B cell (primary cell): ENCODE data around the gene ACTL8.

Experiments used
- EZH2 ChIP-seq: IDR thresholded peaks from 2 replicates; pipeline ENCODE4 v1.6.1; 2012; ENCODE audit warnings: borderline replicate concordance, low read depth, mild to moderate bottlenecking, moderate library complexity, low read length; ENCODE audit not compliant: insufficient read depth, poor library complexity, severe bottlenecking
- TF ChIP-seq, protein P1 (sequence below): fragments of 200-600 bp; IDR thresholded peaks from one replicate; pipeline ENCODE4 v1.8.0; 2022; ENCODE audit warnings: antibody characterized with exemption, mild to moderate bottlenecking

DNA sequence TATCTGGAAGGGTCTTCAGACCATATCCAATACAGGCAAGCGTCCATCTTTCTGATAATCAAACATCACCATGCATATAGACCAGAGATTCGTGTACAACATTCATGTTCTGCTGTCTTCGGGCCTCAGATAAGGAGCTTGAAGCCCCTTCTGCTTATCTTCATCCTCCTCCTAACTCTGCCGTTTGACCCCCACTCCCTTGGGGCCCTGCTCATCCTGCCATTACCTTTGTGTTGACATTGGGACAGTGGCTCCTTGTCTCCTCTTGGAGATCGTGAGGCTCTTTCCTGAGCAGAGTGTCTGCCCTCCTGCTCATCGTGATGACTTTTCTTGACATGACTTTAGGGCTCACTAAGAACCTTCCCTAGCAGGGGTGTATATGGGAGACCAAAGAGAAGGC is 37.3 kb downstream of the ACTL8 start:
- TF ChIP-seq, protein P1, sequence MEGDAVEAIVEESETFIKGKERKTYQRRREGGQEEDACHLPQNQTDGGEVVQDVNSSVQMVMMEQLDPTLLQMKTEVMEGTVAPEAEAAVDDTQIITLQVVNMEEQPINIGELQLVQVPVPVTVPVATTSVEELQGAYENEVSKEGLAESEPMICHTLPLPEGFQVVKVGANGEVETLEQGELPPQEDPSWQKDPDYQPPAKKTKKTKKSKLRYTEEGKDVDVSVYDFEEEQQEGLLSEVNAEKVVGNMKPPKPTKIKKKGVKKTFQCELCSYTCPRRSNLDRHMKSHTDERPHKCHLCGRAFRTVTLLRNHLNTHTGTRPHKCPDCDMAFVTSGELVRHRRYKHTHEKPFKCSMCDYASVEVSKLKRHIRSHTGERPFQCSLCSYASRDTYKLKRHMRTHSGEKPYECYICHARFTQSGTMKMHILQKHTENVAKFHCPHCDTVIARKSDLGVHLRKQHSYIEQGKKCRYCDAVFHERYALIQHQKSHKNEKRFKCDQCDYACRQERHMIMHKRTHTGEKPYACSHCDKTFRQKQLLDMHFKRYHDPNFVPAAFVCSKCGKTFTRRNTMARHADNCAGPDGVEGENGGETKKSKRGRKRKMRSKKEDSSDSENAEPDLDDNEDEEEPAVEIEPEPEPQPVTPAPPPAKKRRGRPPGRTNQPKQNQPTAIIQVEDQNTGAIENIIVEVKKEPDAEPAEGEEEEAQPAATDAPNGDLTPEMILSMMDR, result no peak
- no peak for TF ChIP-seq EZH2
